ENCODE data around the gene DNAH2.

DNAH2 gene

GRCh38 chr17:7704601-7705268 lies 12.8 kb upstream of the DNAH2 start, which contains the start of gene EFNB3:
EFNB3 (plus strand) TSS chr17:7705202; CDS start chr17:7705599, 397 bp downstream.
- no peak for DNase-seq

GRCh38 chr17:7705269-7706255 lies 12.0 kb upstream of the DNAH2 start:
- DNase-seq: no peak

- no peak for DNase-seq
These were observed 10.8 kb upstream of the DNAH2 start for GRCh38 chr17:7706631-7707354.

- no peak for DNase-seq
These were observed 10.1 kb upstream of the DNAH2 start for GRCh38 chr17:7707446-7707845.

GRCh38 chr17:7707858-7708750 lies 9.4 kb upstream of the DNAH2 start:
- no peak for DNase-seq

GRCh38 chr17:7709031-7709430 lies 8.5 kb upstream of the DNAH2 start:
- DNase-seq: no peak

GRCh38 chr17:7710301-7710700 lies 7.2 kb upstream of the DNAH2 start:
- no peak for DNase-seq

GRCh38 chr17:7711051-7711755 lies 6.3 kb upstream of the DNAH2 start:
- DNase-seq: no peak

- peak; percentile 46 for DNase-seq
These were observed 5.3 kb upstream of the DNAH2 start for GRCh38 chr17:7712111-7712771.

GRCh38 chr17:7713782-7714181 lies 3.8 kb upstream of the DNAH2 start:
- no peak for DNase-seq

GRCh38 chr17:7714721-7715594 lies 2.6 kb upstream of the DNAH2 start:
- DNase-seq: no peak

GRCh38 chr17:7715936-7716886 lies 1.3 kb upstream of the DNAH2 start:
- DNase-seq: no peak

- DNase-seq: no peak
These were observed 309 bp downstream of the DNAH2 start for GRCh38 chr17:7717756-7718350.

GRCh38 chr17:7719661-7720060 lies 2.1 kb downstream of the DNAH2 start:
- no peak for DNase-seq

- DNase-seq: no peak
These were observed 2.6 kb downstream of the DNAH2 start for GRCh38 chr17:7720125-7720524.

- no peak for DNase-seq
These were observed 4.1 kb downstream of the DNAH2 start for GRCh38 chr17:7721612-7722011.

GRCh38 chr17:7727886-7728285 lies 10.3 kb downstream of the DNAH2 start:
- DNase-seq: no peak

- no peak for DNase-seq
These were observed 12.3 kb downstream of the DNAH2 start for GRCh38 chr17:7729816-7730215.

Measured in 8988T (cell line).